Muscle layer of colon (tissue), 2 donors: ENCODE measurements around the gene FKBP4.

Experiments
- H3K27ac ChIP-seq: one replicate; pipeline ENCODE4 v1.7.0; 2013; ENCODE audit warnings: low read depth, mild to moderate bottlenecking, low read length, moderate library complexity
- H3K27me3 ChIP-seq, 2 donors: one replicate each; pipeline ENCODE4 v1.7.0; 2013; ENCODE audit warnings: low read length in 2 of 2, mild to moderate bottlenecking in 2 of 2; ENCODE audit not compliant: insufficient read depth in 2 of 2, control insufficient read depth in 1 of 2
- H3K36me3 ChIP-seq: one replicate; pipeline ENCODE4 v1.7.0; 2013; ENCODE audit warnings: mild to moderate bottlenecking, low read length; ENCODE audit not compliant: insufficient read depth
- H3K4me1 ChIP-seq: one replicate; pipeline ENCODE4 v1.7.0; 2013; ENCODE audit warnings: mild to moderate bottlenecking, low read length; ENCODE audit not compliant: insufficient read depth
- H3K4me3 ChIP-seq, 2 donors: one replicate each; pipeline ENCODE4 v1.7.0; 2013; ENCODE audit warnings: low read length in 2 of 2, low read depth in 1 of 2, mild to moderate bottlenecking in 1 of 2, moderate library complexity in 1 of 2
- H3K9ac ChIP-seq: one replicate; pipeline ENCODE4 v1.7.0; 2013; ENCODE audit warnings: low read length
- H3K9me3 ChIP-seq: one replicate; pipeline ENCODE4 v1.7.0; 2013; ENCODE audit warnings: mild to moderate bottlenecking, low read length
- donor health status: abdominal sarcoma.
- donor health status: Adenocarcinoma of cecum.

Gene FKBP4

DNA sequence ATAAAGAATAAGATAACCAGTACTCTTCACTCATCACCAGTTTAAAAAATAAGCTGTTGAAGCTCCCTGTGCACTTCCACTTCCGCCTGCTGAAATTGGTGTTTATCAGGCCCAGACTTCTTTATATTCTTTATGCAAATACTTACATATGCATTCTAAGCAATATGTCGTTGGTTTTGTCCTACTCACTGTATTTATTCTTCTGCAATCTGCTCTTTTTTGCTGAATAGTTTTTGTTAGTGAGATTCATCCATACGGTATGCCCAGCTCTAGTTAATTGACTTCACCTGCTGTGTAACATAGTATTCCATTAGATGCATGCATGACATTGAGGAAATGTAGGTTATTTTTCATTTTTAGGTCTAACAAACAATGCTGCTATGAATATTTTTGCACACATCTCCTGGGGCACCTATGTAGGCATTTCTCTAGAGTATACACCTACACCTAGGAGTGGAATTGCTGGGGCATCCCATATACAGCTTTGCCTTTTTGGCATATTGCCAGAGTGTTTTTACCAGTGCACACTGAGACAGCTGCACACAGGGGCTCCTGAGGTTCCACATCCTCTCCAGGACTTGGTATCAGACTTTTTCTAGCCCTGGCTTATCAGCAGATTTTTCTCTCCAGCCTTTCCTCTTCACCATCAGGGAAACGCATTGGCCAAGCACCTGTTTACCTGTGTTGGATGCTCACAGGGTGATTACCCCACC is 41.1 kb downstream of the FKBP4 start:
- Histone ChIP-seq H3K36me3 (peaks cover 14% of the 10 kb centered on the region), H3K9me3 (no peaks in the 10 kb centered on the region), H3K4me1 (peaks cover 11% of the 10 kb centered on the region), H3K4me3 (no peak overlapping the region), H3K9ac (no peak overlapping the region), H3K27me3 (peaks cover 0 to 11% of the 10 kb centered on the region in 2 donors), H3K27ac (no peak overlapping the region)

GRCh38 chr12:2836574-2836973 is 41.8 kb downstream of the FKBP4 start:
- H3K36me3 ChIP-seq, result peaks cover 12% of the 10 kb centered on the region
- no peak overlapping the region for H3K4me3 ChIP-seq
- peaks cover 0 to 11% of the 10 kb centered on the region in 2 donors for H3K27me3 ChIP-seq
- H3K9me3 ChIP-seq, result no peaks in the 10 kb centered on the region
- H3K4me1 ChIP-seq, result peaks cover 11% of the 10 kb centered on the region
- no peak overlapping the region for H3K27ac ChIP-seq
- H3K9ac ChIP-seq, result no peak overlapping the region

GRCh38 chr12:2841056-2841650 is 46.4 kb downstream of the FKBP4 start:
- Histone ChIP-seq H3K4me1 (no peaks in the 10 kb centered on the region), H3K27me3 (peaks cover 0 to 2% of the 10 kb centered on the region in 2 donors), H3K36me3 (peaks cover 9% of the 10 kb centered on the region), H3K9ac (no peak overlapping the region), H3K4me3 (no peak overlapping the region), H3K27ac (no peak overlapping the region), H3K9me3 (no peaks in the 10 kb centered on the region)

GRCh38 chr12:2842948-2843347 is 48.2 kb downstream of the FKBP4 start:
- Histone ChIP-seq H3K4me3 (no peak overlapping the region), H3K9ac (no peak overlapping the region), H3K4me1 (no peaks in the 10 kb centered on the region), H3K27me3 (no peaks in the 10 kb centered on the region), H3K27ac (no peak overlapping the region), H3K36me3 (peaks cover 9% of the 10 kb centered on the region), H3K9me3 (no peaks in the 10 kb centered on the region)

GRCh38 chr12:2844786-2845185 is 50.0 kb downstream of the FKBP4 start:
- Histone ChIP-seq H3K27ac (no peak overlapping the region), H3K9ac (no peak overlapping the region), H3K9me3 (no peaks in the 10 kb centered on the region), H3K36me3 (peaks cover 2% of the 10 kb centered on the region), H3K27me3 (no peaks in the 10 kb centered on the region), H3K4me3 (no peak overlapping the region), H3K4me1 (no peaks in the 10 kb centered on the region)

GRCh38 chr12:2845280-2845679 is 50.5 kb downstream of the FKBP4 start:
- no peaks in the 10 kb centered on the region for H3K27me3 ChIP-seq
- no peaks in the 10 kb centered on the region for H3K36me3 ChIP-seq
- no peak overlapping the region for H3K27ac ChIP-seq
- no peaks in the 10 kb centered on the region for H3K4me1 ChIP-seq
- H3K9ac ChIP-seq, result no peak overlapping the region
- H3K4me3 ChIP-seq, result no peak overlapping the region
- no peaks in the 10 kb centered on the region for H3K9me3 ChIP-seq

GRCh38 chr12:2851931-2852330 is 57.2 kb downstream of the FKBP4 start:
- Histone ChIP-seq H3K27ac (no peak overlapping the region), H3K4me3 (no peak overlapping the region), H3K36me3 (no peaks in the 10 kb centered on the region), H3K9me3 (no peaks in the 10 kb centered on the region), H3K4me1 (no peaks in the 10 kb centered on the region), H3K27me3 (no peaks in the 10 kb centered on the region), H3K9ac (no peak overlapping the region)

DNA sequence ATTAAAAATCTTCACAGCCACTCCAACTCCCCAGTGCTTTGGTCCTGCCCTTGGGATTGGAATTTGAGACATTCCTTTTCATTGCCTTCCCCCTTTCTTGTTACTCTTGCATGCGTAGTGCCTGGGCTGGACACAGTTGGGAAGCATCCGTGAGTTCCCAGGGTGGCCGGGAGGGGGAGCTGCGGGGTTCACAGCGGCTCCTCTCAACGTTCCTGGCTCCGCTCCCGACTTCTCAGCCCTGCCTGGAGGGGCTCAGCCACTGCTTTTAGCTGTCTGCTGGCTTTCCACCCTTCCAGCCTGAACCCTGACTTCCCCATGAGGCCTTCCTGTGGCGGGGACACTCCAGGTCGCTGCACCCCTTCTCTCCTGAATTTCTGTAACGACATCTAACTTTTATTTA is 58.9 kb downstream of the FKBP4 start:
- Histone ChIP-seq H3K27ac (no peak overlapping the region), H3K4me3 (no peak overlapping the region), H3K36me3 (peaks cover 5% of the 10 kb centered on the region), H3K9ac (no peak overlapping the region), H3K4me1 (no peaks in the 10 kb centered on the region), H3K9me3 (no peaks in the 10 kb centered on the region), H3K27me3 (no peaks in the 10 kb centered on the region)
